Retinal pigment epithelial cell (primary cell): Measurements from ENCODE around the gene WIPF1.

Experiments used
- DNase-seq: peaks from one replicate; pipeline ENCODE4 v3.0.0-alpha.2; 2010; ENCODE audit warnings: low read depth
- H3K4me3 ChIP-seq: 2 replicates; pipeline ENCODE4 v1.5.1; 2011; ENCODE audit warnings: mild to moderate bottlenecking, low read length, control low read depth, moderate library complexity
- TF ChIP-seq, protein P1 (sequence below): conservative IDR thresholded peaks from 2 replicates; pipeline ENCODE4 v1.5.1; 2011; ENCODE audit warnings: low read depth, low read length, control low read depth, inconsistent platforms

Gene WIPF1

DNA sequence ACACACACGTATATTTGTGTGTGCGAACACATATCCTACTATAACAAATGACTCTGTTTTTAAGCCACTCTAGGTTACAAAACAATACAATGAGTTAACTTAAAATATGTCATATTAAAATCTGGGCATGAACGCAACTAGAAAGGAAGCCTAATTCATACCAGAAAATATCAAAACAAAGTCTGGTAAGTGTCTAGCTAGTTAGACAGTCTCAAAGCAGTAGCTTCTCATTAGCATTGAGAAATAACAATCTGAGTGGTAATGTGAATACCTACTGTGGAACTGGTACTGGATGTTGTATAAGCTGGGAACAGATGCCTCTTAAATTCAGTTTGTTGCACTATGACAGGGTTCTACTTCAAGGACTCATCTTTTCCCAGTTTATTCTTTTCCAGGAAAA is 32.5 kb upstream of the WIPF1 start:
- H3K4me3 ChIP-seq, result no peak overlapping the region
- TF ChIP-seq, protein P1, sequence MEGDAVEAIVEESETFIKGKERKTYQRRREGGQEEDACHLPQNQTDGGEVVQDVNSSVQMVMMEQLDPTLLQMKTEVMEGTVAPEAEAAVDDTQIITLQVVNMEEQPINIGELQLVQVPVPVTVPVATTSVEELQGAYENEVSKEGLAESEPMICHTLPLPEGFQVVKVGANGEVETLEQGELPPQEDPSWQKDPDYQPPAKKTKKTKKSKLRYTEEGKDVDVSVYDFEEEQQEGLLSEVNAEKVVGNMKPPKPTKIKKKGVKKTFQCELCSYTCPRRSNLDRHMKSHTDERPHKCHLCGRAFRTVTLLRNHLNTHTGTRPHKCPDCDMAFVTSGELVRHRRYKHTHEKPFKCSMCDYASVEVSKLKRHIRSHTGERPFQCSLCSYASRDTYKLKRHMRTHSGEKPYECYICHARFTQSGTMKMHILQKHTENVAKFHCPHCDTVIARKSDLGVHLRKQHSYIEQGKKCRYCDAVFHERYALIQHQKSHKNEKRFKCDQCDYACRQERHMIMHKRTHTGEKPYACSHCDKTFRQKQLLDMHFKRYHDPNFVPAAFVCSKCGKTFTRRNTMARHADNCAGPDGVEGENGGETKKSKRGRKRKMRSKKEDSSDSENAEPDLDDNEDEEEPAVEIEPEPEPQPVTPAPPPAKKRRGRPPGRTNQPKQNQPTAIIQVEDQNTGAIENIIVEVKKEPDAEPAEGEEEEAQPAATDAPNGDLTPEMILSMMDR, result no peak
- no peak for DNase-seq

GRCh38 chr2:174629506-174629905 is 31.9 kb upstream of the WIPF1 start:
- no peak for DNase-seq
- TF ChIP-seq, protein P1, result no peak
- H3K4me3 ChIP-seq, result no peak overlapping the region

DNA sequence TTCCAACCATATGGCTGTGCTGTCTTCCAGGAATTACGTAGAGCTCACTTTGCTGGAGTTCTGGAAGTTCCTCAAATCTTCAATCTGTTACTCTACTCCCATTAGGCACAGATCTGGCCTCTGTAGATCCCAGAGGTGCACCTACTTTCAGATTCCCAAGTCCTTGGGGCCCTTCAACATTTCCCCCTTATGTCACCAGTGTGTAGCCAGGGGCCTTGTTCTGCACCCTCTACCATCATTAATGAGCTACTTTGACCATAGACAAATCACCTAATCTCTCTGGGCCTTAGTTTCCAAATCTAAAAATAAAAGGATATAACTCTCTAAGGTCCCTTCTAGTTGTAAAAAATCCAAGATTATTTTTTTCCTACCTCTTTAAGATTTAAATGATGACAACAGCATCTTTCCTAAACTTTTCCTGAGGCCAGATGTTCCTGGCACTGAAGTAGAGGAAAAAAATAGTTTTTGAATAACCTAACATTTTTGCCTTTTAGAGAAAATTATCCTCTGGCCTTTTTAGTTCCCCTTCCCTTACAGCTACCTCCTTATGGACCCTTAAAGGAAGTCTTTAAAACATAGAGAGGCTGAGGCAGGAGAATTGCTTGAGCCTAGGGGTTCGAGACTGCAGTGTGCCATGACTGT is 31.0 kb upstream of the WIPF1 start:
- no peak for DNase-seq
- TF ChIP-seq, protein P1, result no peak
- no peak overlapping the region for H3K4me3 ChIP-seq

DNA sequence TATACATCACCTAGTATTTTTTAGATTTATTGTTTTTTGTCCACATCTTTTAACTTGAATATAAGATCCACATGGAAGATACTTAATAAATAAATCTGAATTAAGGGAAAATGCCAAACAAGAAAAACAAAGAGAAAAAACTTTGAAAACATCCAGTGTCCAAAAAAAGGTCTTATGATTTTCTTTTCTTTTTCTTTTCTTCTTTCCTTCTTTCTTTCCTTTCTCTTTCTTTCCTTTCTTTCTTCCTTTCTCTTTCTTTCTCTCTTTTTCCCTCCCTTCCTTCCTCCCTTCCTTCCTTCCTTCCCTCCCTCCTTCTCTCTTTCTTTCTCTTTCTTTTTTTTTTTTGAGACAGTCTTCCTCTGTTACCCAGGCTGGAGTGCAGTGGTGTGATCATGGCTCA is 29.6 kb upstream of the WIPF1 start:
- no peak overlapping the region for H3K4me3 ChIP-seq
- TF ChIP-seq, protein P1, result no peak
- DNase-seq, result no peak

DNA sequence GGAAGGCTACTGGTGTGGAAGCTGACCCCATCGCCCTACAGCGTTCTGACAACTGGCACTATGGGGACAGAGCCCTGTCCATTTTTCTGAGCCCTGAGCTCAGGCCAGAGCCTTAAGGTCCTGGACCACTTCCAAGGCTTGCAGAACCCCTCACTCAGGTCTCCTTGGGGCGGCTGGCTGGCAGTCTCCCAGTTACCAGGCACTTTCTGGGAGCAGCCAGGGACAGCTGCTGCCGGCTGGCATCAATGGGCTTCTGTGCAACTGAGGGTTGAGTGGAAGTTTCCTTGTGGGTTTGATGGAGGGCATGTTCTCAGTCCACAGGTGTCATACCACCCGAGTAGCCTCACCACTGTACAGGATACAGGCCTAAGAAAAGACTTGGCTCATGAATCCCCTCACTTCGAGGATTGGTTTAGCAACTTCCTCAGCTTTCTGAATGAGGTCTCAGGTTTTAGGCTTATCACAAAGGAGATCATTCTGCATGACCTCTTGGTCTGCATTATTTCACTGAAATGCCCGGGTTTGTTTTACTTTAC is 27.4 kb upstream of the WIPF1 start:
- H3K4me3 ChIP-seq, result no peak overlapping the region
- no peak for DNase-seq
- TF ChIP-seq, protein P1, result no peak

DNA sequence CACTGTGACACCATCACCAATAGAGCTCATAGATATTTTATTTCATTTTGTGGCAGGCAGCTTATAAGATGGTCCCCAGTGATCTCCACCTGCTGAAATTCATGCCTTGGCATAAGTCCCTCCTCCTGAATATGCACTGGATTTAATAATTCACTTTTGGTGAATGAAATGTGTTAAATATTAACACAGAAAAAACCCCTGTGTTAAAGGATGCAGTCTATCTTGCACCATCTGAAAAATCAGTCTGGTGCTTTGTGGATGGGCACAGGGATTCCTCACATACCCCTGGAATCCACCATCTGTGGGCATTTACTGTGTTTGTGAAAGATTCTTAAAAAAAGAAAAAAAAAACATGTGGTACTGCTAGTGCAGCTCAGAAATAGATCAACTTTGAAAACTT is 26.1 kb upstream of the WIPF1 start:
- DNase-seq, result no peak
- TF ChIP-seq, protein P1, result no peak
- H3K4me3 ChIP-seq, result no peak overlapping the region

DNA sequence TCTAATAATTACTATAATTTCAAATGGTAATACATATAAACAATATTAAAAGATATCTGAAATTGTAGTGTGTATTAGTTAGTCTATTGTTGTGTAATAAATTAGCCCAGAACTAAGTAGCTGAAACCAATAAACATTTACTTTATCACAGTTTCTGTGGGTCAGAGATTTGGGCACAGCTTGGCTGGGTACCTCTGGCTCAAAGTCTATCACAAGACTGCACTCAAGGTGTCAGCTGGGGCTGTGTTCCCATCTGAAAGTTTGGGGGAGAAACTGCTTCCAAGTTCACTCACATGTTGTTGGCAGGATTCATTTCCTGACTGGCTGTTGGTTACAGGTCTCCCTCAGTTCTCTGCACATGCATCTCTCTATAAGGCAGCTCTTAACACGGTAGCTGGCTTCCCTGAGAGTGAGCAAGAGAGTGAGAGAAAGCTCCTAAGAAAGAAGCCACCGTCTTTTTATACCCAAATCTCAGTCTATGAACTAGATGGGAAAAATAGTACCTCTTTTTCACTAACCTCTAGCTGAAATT is 25.6 kb upstream of the WIPF1 start:
- H3K4me3 ChIP-seq, result no peak overlapping the region
- TF ChIP-seq, protein P1, result no peak
- DNase-seq, result no peak
